Adrenal gland (tissue), 12 donors: Measurements from ENCODE around the gene KAZN. TPM values are rescaled to one million over a fixed set of nuclear protein-coding genes. Genes with fewer than 3 reads are reported as not detected.
"Not testable (repeated sequence)": the region's sequence is repeated elsewhere in the genome, so short reads cannot be mapped to it uniquely, and the experiment has no call there.

Experiments
- DNase-seq, 7 donors: peaks; one replicate each; pipeline ENCODE4 v3.0.0-alpha.2; 2019 to 2020
- H3K27ac ChIP-seq, 5 donors: fragments of 200-600 bp; sonication (generic) in 4 of 5; 1 replicate in 3 of 5; 2 replicates in 2 of 5; pipeline versions ENCODE4 v1.5.1 to v1.8.0; 2016 to 2020; ENCODE audit warnings: mild to moderate bottlenecking in 1 of 5
- H3K27me3 ChIP-seq: fragments of 200-600 bp; 2 replicates; pipeline ENCODE4 v1.8.0; 2021
- H3K36me3 ChIP-seq, 2 donors: fragments of 200-600 bp; replicated peaks in 1 of 2; 1 replicate in 1 of 2; 2 replicates in 1 of 2; pipeline versions ENCODE4 v1.5.1 to v1.8.0; 2018 to 2022
- H3K4me1 ChIP-seq, 2 donors: fragments of 200-600 bp; replicated peaks in 1 of 2; 1 replicate in 1 of 2; 2 replicates in 1 of 2; pipeline versions ENCODE4 v1.5.1 to v1.8.0; 2018 to 2021
- H3K4me3 ChIP-seq, 4 donors: fragments of 200-600 bp; sonication (generic) in 3 of 4; one replicate each; pipeline ENCODE4 v1.5.1; 2016 to 2018
- H3K9me3 ChIP-seq, 3 donors: fragments of 200-600 bp; sonication (generic) in 1 of 3; replicated peaks in 1 of 3; 1 replicate in 2 of 3; 2 replicates in 1 of 3; pipeline versions ENCODE4 v1.5.1 to v1.8.0; 2016 to 2021
- POLR2A ChIP-seq, 2 donors: fragments of 450-650 bp; IDR thresholded peaks; one replicate each; pipeline ENCODE4 v1.6.1; 2017; ENCODE audit warnings: antibody characterized with exemption in 2 of 2, mild to moderate bottlenecking in 2 of 2, moderate library complexity in 1 of 2
- WGBS, 4 donors: extraction: QIAGEN DNeasy Blood & Tissue Kit in 2 of 4; methylation state at CpG; one replicate each; pipeline versions ENCODE4 v1.1.5 to v1.1.7; 2013 to 2017; 5-methylcytosine and 5-hydroxymethylcytosine counted together
- intact Hi-C, 2 donors: fragments of 100-400 bp; cut with DNase I; formaldehyde crosslinking; loops; one replicate each; pipeline versions ENCODE4 v1.14.1 to v1.15.0; 2022 to 2023
- polyA plus RNA-seq, 3 donors: library from polyadenylated mRNA; stranded (reverse); fragments of 200-250 nt in 2 of 3; fragments of 350-450 nt in 1 of 3; fragmentation: Illumina TruSeq in 1 of 3; extraction: RNeasy Lipid Tissue Mini Kit (QIAGEN cat#74804) in 1 of 3; gene quantifications; one replicate each; pipeline ENCODE4 v1.2.3, GENCODE V29; 2013 to 2014
- total RNA-seq, 9 donors: library from RNA; depleted of rRNA in 4 of 9; stranded (reverse); fragments of >200 nt in 4 of 9; fragments of 120-200 nt in 1 of 9; fragmentation: NEBNext Ultra II Directional in 1 of 9; extraction: Animal tissue kit (Norgen Biotek cat#: 25700) in 1 of 9; gene quantifications; one replicate each; pipeline versions ENCODE4 v1.1.0 to v1.2.4, GENCODE V29; 2013 to 2023
- TF ChIP-seq, protein P1 (sequence below), 6 experiments: fragments of 450-650 bp in 4 of 6; fragments of 200-600 bp in 2 of 6; sonication (generic) in 1 of 6; IDR thresholded peaks; 1 replicate in 5 of 6; 2 replicates in 1 of 6; pipeline versions ENCODE4 v1.5.1 to v1.8.0; 2016 to 2021; ENCODE audit warnings: antibody characterized with exemption in 6 of 6, mild to moderate bottlenecking in 2 of 6, moderate library complexity in 1 of 6
- donor health status: healthy with polysubstance abuse.
- donor health status: Bipolar disorder and iron deficiency.
- donor health status: DM: yes; HTN: yes; CAD: no.
- donor health status: DM: no; HTN: no; CAD: no.
- donor health status: DM: no; HTN: no; CAD: no.
- donor health status: DM: yes; HTN: yes; CAD: no.

KAZN gene
- total and polyA plus RNA-seq, 12 donors, result 5.9 to 63.4 (median 29.5) TPM

DNA sequence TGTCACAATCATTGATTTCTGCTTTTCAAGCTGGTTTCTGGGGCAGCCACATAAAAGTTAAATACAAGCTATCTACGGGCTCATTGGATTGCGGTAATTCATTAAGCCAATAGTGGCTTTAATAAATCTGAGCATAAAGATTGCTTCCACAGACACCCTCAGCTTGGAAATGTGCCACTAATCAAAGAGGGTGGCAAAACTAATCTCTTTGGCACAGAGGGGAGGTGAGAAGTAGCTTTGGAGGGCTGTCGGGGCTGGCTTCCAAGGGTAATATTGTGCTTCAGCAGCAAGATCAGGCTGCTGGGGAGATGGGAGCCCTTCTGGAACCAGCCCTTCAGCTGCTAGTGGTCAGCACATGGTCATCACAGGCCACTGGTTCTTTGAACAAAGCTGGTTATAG lies 21.2 kb upstream of the KAZN start:
- Histone ChIP-seq H3K27me3 (no peaks in the 10 kb centered on the region), H3K36me3 (no peaks in the 10 kb centered on the region), H3K9me3 (no peaks in the 10 kb centered on the region), H3K27ac (no peak overlapping the region), H3K4me3 (no peak overlapping the region), H3K4me1 (no peaks in the 10 kb centered on the region)
- DNase-seq, result no peak
- intact Hi-C loops, result no loop called here
- TF ChIP-seq POLR2A (IDR thresholded peaks at IDR 0.05), result no peak
- TF ChIP-seq, protein P1, sequence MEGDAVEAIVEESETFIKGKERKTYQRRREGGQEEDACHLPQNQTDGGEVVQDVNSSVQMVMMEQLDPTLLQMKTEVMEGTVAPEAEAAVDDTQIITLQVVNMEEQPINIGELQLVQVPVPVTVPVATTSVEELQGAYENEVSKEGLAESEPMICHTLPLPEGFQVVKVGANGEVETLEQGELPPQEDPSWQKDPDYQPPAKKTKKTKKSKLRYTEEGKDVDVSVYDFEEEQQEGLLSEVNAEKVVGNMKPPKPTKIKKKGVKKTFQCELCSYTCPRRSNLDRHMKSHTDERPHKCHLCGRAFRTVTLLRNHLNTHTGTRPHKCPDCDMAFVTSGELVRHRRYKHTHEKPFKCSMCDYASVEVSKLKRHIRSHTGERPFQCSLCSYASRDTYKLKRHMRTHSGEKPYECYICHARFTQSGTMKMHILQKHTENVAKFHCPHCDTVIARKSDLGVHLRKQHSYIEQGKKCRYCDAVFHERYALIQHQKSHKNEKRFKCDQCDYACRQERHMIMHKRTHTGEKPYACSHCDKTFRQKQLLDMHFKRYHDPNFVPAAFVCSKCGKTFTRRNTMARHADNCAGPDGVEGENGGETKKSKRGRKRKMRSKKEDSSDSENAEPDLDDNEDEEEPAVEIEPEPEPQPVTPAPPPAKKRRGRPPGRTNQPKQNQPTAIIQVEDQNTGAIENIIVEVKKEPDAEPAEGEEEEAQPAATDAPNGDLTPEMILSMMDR (IDR thresholded peaks at IDR 0.05), result no peak
- 84 to 88% (median 87%) methylated on average over 3 of the region's 3 CpGs for WGBS, 4 donors

DNA sequence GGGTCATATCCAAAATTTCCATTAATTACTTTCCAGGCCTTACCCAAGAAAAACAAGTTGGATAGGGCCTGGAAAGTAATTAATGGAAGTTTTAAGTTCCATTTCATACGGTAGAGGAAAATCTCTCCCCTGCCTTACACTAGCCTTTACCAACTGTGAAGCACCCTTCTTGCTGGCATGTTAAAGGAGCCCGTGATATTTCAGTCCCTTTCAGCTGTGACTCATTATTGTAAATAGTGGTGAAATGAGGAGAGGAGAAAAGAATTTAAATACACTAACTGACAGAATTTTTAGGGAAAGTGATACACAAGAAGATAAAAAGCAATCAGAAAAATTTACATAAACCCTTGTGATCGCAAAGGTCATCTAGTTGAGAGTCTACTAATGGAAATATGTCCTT lies 20.3 kb upstream of the KAZN start:
- Histone ChIP-seq H3K36me3 (no peaks in the 10 kb centered on the region), H3K4me1 (no peaks in the 10 kb centered on the region), H3K4me3 (no peak overlapping the region), H3K9me3 (no peaks in the 10 kb centered on the region), H3K27ac (no peak overlapping the region), H3K27me3 (no peaks in the 10 kb centered on the region)
- TF ChIP-seq, protein P1 (IDR thresholded peaks at IDR 0.05), result no peak
- TF ChIP-seq POLR2A (IDR thresholded peaks at IDR 0.05), result no peak
- intact Hi-C loops, result no loop called here
- DNase-seq, result no peak
- WGBS, 4 donors, result 80 to 84% (median 83%) methylated on average over 3 of the region's 3 CpGs

DNA sequence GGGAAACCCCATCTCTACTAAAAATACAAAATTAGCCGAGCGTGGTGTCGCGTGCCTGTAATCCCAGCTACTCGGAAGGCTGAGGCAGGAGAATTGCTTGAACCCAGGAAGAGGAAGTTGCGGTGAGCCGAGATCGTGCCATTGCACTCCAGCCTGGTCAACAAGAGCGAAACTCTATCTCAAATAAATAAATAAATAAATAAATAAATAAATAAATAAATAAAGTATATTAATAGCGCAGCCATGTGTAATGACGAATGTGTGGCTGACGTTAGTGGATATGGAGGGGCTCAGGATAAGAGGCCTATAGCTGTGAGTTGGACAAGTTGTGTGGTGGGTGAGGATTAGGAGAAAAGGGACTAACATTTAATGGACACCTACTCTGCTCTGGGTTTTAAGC lies 18.2 kb upstream of the KAZN start:
- H3K27me3 ChIP-seq, H3K9me3 ChIP-seq, H3K4me1 ChIP-seq, H3K27ac ChIP-seq, H3K36me3 ChIP-seq, intact Hi-C loops, DNase-seq, H3K4me3 ChIP-seq: not testable (repeated sequence)
- 92 to 96% (median 93%) methylated on average over 12 of the region's 12 CpGs for WGBS, 4 donors

DNA sequence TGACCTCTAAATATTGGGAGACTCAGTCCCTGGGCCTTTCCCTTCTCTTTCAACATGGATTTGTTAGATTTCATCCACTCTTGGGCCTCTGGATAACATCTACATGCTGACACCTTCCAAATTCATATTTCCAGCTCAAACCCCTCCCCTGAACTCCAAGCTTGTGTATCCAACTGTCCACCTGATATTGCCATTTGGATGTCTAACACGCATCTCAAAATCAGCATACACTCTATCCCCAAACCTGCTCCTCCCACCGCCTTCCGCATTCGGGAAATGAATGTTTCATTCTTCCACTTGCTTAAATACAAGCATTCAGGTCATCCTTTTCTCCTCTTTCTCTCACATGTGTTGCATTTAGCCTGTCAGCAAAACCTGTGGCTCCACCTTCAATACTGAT lies 17.5 kb upstream of the KAZN start:
- Histone ChIP-seq H3K9me3 (no peaks in the 10 kb centered on the region), H3K27me3 (no peaks in the 10 kb centered on the region), H3K36me3 (no peaks in the 10 kb centered on the region), H3K4me1 (no peaks in the 10 kb centered on the region), H3K4me3 (no peak overlapping the region), H3K27ac (no peak overlapping the region)
- DNase-seq, result no peak
- TF ChIP-seq, protein P1 (IDR thresholded peaks at IDR 0.05), result no peak
- intact Hi-C loops, result no loop called here
- WGBS, 4 donors, result 93 to 98% (median 95%) methylated on average over 4 of the region's 4 CpGs

DNA sequence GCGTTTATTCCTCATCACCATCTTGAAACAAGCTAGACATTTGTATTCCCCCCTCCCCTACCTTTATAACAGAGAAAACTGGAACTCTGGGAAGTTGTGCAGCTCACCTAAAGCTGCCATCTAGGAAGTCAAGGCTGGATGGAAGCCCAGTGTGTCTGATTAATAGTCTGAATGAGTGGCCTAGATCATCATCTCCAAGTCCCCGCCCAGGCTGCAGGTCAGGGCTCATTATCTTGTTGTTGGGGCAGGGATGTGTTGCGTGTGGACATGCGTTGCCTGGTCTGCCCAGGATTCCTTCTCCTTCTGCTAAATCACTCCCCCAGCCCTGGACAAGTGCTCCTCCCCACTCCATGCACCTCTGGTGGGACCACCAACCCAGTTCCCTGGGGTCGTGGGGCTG lies 14.7 kb upstream of the KAZN start:
- TF ChIP-seq, protein P1 (IDR thresholded peaks at IDR 0.05), result no peak
- no peak for TF ChIP-seq POLR2A (IDR thresholded peaks at IDR 0.05)
- Histone ChIP-seq H3K9me3 (no peaks in the 10 kb centered on the region), H3K36me3 (no peaks in the 10 kb centered on the region), H3K4me1 (no peaks in the 10 kb centered on the region), H3K4me3 (no peak overlapping the region), H3K27ac (no peak overlapping the region), H3K27me3 (no peaks in the 10 kb centered on the region)
- WGBS, 4 donors, result 84 to 96% (median 89%) methylated on average over 4 to 5 of the region's 5 CpGs
- intact Hi-C loops, result no loop called here
- no peak for DNase-seq
